Muscle of leg (tissue), 11 donors: Measurements from ENCODE around the gene LARP4B. TPM values are rescaled to one million over a fixed set of nuclear protein-coding genes. Genes with fewer than 3 reads are reported as not detected.

Source experiments
- DNase-seq: peaks from one replicate; pipeline ENCODE4 v3.0.0; 2013
- H3K27ac ChIP-seq: one replicate; pipeline ENCODE4 v1.5.1; 2013; ENCODE audit warnings: mild to moderate bottlenecking, low read length, control low read depth
- H3K27me3 ChIP-seq: one replicate; pipeline ENCODE4 v1.6.1; 2013; ENCODE audit warnings: low read length; ENCODE audit not compliant: control insufficient read depth, insufficient read depth
- H3K36me3 ChIP-seq: one replicate; pipeline ENCODE4 v1.6.1; 2013; ENCODE audit warnings: low read length; ENCODE audit not compliant: control insufficient read depth, insufficient read depth
- H3K4me1 ChIP-seq: one replicate; pipeline ENCODE4 v1.6.1; 2013; ENCODE audit warnings: low read length; ENCODE audit not compliant: control insufficient read depth, insufficient read depth
- H3K4me3 ChIP-seq: one replicate; pipeline ENCODE4 v1.5.1; 2013; ENCODE audit warnings: low read length, control low read depth
- H3K9me3 ChIP-seq: replicated peaks from 2 replicates; pipeline ENCODE4 v1.6.1; 2013; ENCODE audit warnings: low read depth, low read length; ENCODE audit not compliant: control insufficient read depth
- WGBS: methylation state at CpG from one replicate; pipeline ENCODE4 v1.1.5; 2013; ENCODE audit warnings: missing lambda C conversion rate; ENCODE audit not compliant: insufficient coverage; 5-methylcytosine and 5-hydroxymethylcytosine counted together
- polyA plus RNA-seq, 8 donors: library from polyadenylated mRNA; unstranded; fragments of 120-200 nt; gene quantifications; one replicate each; pipeline versions ENCODE4 v1.2.1 to v1.2.3, GENCODE V29; 2013; ENCODE audit warnings: inconsistent platforms in 1 of 8, low replicate concordance in 1 of 8; ENCODE audit not compliant: insufficient read length in 8 of 8, insufficient read depth in 1 of 8
- total RNA-seq: library from RNA; stranded (reverse); fragments of 120-200 nt; gene quantifications from one replicate; pipeline ENCODE4 v1.2.4, GENCODE V29; 2013

Gene LARP4B
- total and polyA plus RNA-seq, 9 donors, result 35.8 to 84.5 (median 54.8) TPM

GRCh38 chr10:962342-962741, 30.8 kb upstream of the LARP4B start:
- Histone ChIP-seq H3K27ac (no peak overlapping the region), H3K9me3 (no peaks in the 10 kb centered on the region), H3K36me3 (no peaks in the 10 kb centered on the region), H3K4me3 (no peak overlapping the region), H3K4me1 (no peaks in the 10 kb centered on the region), H3K27me3 (peaks cover 12% of the 10 kb centered on the region)
- no peak for DNase-seq
- WGBS, result 73% methylated on average over 2 of the region's 3 CpGs

DNA sequence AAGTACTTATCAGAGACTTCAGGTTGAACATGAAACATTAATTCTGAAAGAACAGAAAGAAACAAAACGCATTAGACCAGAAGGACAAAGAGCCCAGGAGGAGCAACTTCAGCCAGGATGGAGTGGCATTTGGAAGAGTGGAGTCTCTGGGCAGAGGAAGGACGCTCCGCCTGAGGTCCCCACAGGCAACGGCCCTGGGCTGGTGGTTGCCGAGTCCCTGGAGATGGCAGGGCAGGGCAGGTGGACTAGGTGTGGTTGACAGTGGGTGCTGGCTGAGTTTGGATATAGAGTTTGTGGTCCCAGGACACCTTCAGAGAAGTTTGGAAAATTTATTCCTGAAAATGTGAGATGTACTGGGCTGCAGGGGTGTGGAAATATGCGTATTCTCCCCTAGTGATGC, 27.4 kb upstream of the LARP4B start:
- Histone ChIP-seq H3K9me3 (no peaks in the 10 kb centered on the region), H3K4me3 (no peak overlapping the region), H3K36me3 (no peaks in the 10 kb centered on the region), H3K27ac (no peak overlapping the region), H3K27me3 (peaks cover 19% of the 10 kb centered on the region), H3K4me1 (no peaks in the 10 kb centered on the region)
- 83% methylated on average over 5 of the region's 6 CpGs for WGBS
- DNase-seq, result no peak

GRCh38 chr10:958106-958505, 26.6 kb upstream of the LARP4B start:
- Histone ChIP-seq H3K27me3 (peaks cover 23% of the 10 kb centered on the region), H3K36me3 (no peaks in the 10 kb centered on the region), H3K9me3 (no peaks in the 10 kb centered on the region), H3K4me3 (no peak overlapping the region), H3K27ac (no peak overlapping the region), H3K4me1 (no peaks in the 10 kb centered on the region)
- WGBS, result 90% methylated on average over 9 of the region's 9 CpGs
- no peak for DNase-seq

DNA sequence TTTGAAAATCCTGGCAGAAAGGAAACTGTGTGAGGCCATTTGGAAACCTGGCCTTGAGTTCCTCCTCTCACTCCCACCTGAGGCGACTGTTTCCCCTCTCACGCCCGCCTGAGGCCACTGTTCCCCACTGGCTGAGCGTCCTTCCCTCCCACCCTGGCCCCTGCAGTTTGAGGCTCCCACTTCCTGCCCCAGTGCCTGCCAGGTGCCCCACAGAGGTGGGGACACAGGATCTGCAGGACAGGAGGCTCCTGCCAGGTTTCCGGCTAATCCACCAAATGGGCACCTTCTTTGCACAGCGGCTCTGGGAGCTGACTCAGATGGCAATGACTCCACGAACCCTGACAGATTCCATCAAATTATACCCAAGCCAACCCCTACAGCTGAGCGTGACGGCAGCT, 24.3 kb upstream of the LARP4B start:
- Histone ChIP-seq H3K4me3 (no peak overlapping the region), H3K36me3 (no peaks in the 10 kb centered on the region), H3K4me1 (no peaks in the 10 kb centered on the region), H3K9me3 (no peaks in the 10 kb centered on the region), H3K27me3 (peaks cover 23% of the 10 kb centered on the region), H3K27ac (no peak overlapping the region)
- no peak for DNase-seq
- 71% methylated on average over 8 of the region's 9 CpGs for WGBS

DNA sequence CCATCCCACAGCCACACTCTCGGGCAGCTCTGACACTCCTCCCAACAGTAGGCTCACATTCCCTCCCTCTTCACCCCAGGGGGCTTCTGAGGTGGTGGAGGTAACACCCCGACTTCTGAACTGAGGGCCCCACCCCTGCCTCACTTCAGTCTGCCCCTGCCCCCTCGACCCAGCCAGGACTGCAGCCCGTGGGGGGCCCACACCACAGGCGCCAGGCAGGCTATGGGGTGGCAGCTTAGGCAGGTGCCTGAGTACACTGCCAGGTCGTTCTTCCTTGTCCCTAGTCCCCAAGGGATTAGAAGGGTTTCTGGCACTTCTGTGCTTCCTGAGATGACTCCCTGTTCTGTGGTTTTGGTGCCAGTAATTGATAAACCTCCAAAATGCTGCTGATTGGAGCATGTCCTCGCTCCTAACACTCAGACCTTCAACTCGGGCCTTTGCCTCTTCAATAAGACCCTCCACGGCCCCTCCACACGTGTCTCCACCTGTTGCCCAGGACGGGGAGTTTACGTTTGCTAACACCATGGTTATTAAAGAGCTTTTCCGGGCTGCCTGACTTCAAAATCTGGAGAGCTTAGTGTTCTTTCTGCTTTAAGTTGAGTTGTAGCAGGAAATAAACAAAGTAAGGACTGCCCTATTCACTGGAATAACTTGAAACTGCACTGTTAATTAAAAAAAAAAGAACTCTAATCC, 23.8 kb upstream of the LARP4B start:
- H3K36me3 ChIP-seq, result no peaks in the 10 kb centered on the region
- peaks cover 23% of the 10 kb centered on the region for H3K27me3 ChIP-seq
- no peaks in the 10 kb centered on the region for H3K4me1 ChIP-seq
- H3K27ac ChIP-seq, result no peak overlapping the region
- H3K4me3 ChIP-seq, result no peak overlapping the region
- H3K9me3 ChIP-seq, result no peaks in the 10 kb centered on the region
- 23% methylated on average over 6 of the region's 13 CpGs for WGBS
- DNase-seq, result no peak

GRCh38 chr10:954396-954795, 22.9 kb upstream of the LARP4B start:
- Histone ChIP-seq H3K27me3 (peaks cover 23% of the 10 kb centered on the region), H3K4me3 (no peak overlapping the region), H3K9me3 (no peaks in the 10 kb centered on the region), H3K4me1 (no peaks in the 10 kb centered on the region), H3K36me3 (no peaks in the 10 kb centered on the region), H3K27ac (no peak overlapping the region)
- no peak for DNase-seq
- WGBS, result 91% methylated on average over 19 of the region's 21 CpGs

DNA sequence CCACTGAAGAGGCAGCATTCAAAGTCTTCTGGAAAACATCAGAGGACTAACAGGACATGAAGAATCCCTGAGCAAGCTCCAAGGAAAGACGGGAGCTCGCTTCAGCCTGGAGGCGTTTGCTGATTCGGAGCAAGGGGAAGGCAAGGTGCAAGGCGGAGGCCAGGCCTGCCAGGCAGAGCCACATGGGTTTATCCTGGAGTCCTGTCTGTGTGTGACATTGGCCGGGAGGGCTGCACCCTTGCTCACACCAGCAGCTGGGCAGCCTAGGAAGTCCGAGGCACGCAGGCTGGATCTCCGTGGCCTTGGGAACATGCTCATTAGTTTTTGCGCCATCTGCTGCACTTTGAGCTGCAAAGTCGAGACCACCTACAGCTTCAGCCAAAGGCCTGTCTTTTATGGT, 22.3 kb upstream of the LARP4B start:
- no peak overlapping the region for H3K27ac ChIP-seq
- no peaks in the 10 kb centered on the region for H3K4me1 ChIP-seq
- 77% methylated on average over 11 of the region's 11 CpGs for WGBS
- DNase-seq, result no peak
- peaks cover 19% of the 10 kb centered on the region for H3K27me3 ChIP-seq
- H3K9me3 ChIP-seq, result no peaks in the 10 kb centered on the region
- no peaks in the 10 kb centered on the region for H3K36me3 ChIP-seq
- H3K4me3 ChIP-seq, result no peak overlapping the region

- Histone ChIP-seq H3K36me3 (no peaks in the 10 kb centered on the region), H3K4me3 (no peak overlapping the region), H3K9me3 (no peaks in the 10 kb centered on the region), H3K27me3 (peaks cover 6% of the 10 kb centered on the region), H3K27ac (no peak overlapping the region), H3K4me1 (no peaks in the 10 kb centered on the region)
- WGBS, result 79% methylated on average over 5 of the region's 9 CpGs
- DNase-seq, result no peak
Observed at GRCh38 chr10:949446-949845, 17.9 kb upstream of the LARP4B start.

DNA sequence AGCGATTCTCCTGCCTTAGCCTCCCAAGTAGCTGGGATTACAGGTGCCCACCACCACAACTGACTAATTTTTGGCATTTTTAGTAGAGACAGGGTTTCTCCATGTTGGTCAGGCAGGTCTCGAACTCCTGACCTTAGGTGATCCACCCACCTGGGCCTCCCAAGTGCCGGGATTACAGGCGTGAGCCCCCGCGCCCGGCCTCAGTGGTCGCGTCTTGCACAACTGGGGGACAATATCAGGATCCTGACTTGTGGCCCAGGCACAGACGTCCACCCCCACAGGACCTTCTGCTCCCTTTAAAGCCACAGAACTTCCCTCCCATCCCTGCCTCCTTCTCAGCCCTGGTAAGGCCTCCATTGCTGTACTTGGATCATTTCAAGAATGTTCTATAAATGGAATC, 16.8 kb upstream of the LARP4B start:
- no peak overlapping the region for H3K27ac ChIP-seq
- H3K27me3 ChIP-seq, result no peaks in the 10 kb centered on the region
- DNase-seq, result no peak
- H3K4me3 ChIP-seq, result no peak overlapping the region
- H3K9me3 ChIP-seq, result no peaks in the 10 kb centered on the region
- WGBS, result 92% methylated on average over 10 of the region's 10 CpGs
- H3K4me1 ChIP-seq, result no peaks in the 10 kb centered on the region
- no peaks in the 10 kb centered on the region for H3K36me3 ChIP-seq

DNA sequence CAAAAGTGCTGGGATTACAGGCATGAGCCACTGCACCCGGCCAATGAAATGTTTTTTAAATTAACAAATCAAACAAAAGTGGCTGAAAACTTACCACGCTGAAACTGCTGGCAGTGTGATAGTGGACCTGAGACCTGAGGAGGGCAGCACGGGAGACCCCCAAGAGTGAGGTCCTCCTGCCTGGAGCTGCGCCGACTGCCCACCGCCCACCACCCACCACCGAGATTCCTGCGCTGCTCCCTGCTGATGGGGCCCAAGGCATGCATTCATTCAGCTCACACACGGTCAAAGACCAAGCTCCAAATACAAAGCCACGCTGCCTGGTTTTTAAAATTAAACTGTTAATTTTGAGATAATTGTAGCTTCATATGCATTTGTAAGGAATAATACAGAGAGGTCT, 16.4 kb upstream of the LARP4B start:
- Histone ChIP-seq H3K9me3 (no peaks in the 10 kb centered on the region), H3K4me1 (no peaks in the 10 kb centered on the region), H3K27me3 (no peaks in the 10 kb centered on the region), H3K4me3 (no peak overlapping the region), H3K36me3 (no peaks in the 10 kb centered on the region), H3K27ac (no peak overlapping the region)
- no peak for DNase-seq
- 86% methylated on average over 7 of the region's 10 CpGs for WGBS

GRCh38 chr10:947051-947450, 15.5 kb upstream of the LARP4B start:
- Histone ChIP-seq H3K4me3 (no peak overlapping the region), H3K9me3 (no peaks in the 10 kb centered on the region), H3K27me3 (no peaks in the 10 kb centered on the region), H3K36me3 (no peaks in the 10 kb centered on the region), H3K4me1 (no peaks in the 10 kb centered on the region), H3K27ac (no peak overlapping the region)
- no peak for DNase-seq
- WGBS, result 91% methylated on average over 8 of the region's 9 CpGs
